ENCODE measurements around the gene ATG4C.

ATG4C gene

GRCh38 chr1:62799688-62800087 is 15.8 kb downstream of the ATG4C start:
- Histone ChIP-seq H3K27me3 (no peaks in the 10 kb centered on the region), H3K36me3 (no peaks in the 10 kb centered on the region), H3K4me3 (ENCODE audit: low read depth, low read length) (no peak overlapping the region), H3K4me1 (no peaks in the 10 kb centered on the region), H3K9me3 (no peaks in the 10 kb centered on the region)
- DNase-seq: no peak
- TF ChIP-seq CTCF (IDR thresholded peaks at IDR 0.05; ENCODE audit: low read depth, low read length): no peak

GRCh38 chr1:62800281-62800680 is 16.3 kb downstream of the ATG4C start:
- no peak for TF ChIP-seq CTCF (IDR thresholded peaks at IDR 0.05; ENCODE audit: low read depth, low read length)
- Histone ChIP-seq H3K4me3 (ENCODE audit: low read depth, low read length) (no peak overlapping the region), H3K4me1 (no peaks in the 10 kb centered on the region), H3K36me3 (no peaks in the 10 kb centered on the region), H3K27me3 (no peaks in the 10 kb centered on the region), H3K9me3 (no peaks in the 10 kb centered on the region)
- DNase-seq: no peak

- Histone ChIP-seq H3K27me3 (no peaks in the 10 kb centered on the region), H3K9me3 (no peaks in the 10 kb centered on the region), H3K36me3 (no peaks in the 10 kb centered on the region), H3K4me1 (no peaks in the 10 kb centered on the region), H3K4me3 (ENCODE audit: low read depth, low read length) (no peak overlapping the region)
- TF ChIP-seq CTCF (IDR thresholded peaks at IDR 0.05; ENCODE audit: low read depth, low read length): no peak
- DNase-seq: no peak
Measured at GRCh38 chr1:62800825-62801306, 16.9 kb downstream of the ATG4C start.

GRCh38 chr1:62809788-62810187 is 25.9 kb downstream of the ATG4C start:
- Histone ChIP-seq H3K4me1 (no peaks in the 10 kb centered on the region), H3K36me3 (no peaks in the 10 kb centered on the region), H3K9me3 (no peaks in the 10 kb centered on the region), H3K4me3 (ENCODE audit: low read depth, low read length) (no peak overlapping the region), H3K27me3 (no peaks in the 10 kb centered on the region)
- no peak for DNase-seq
- no peak for TF ChIP-seq CTCF (IDR thresholded peaks at IDR 0.05; ENCODE audit: low read depth, low read length)

- DNase-seq: no peak
- H3K36me3 ChIP-seq: no peaks in the 10 kb centered on the region
- TF ChIP-seq CTCF (IDR thresholded peaks at IDR 0.05; ENCODE audit: low read depth, low read length): no peak
- H3K9me3 ChIP-seq: no peaks in the 10 kb centered on the region
- H3K4me3 ChIP-seq (ENCODE audit: low read depth, low read length): no peak overlapping the region
- no peaks in the 10 kb centered on the region for H3K4me1 ChIP-seq
- H3K27me3 ChIP-seq: no peaks in the 10 kb centered on the region
Measured at GRCh38 chr1:62810420-62811274, 26.7 kb downstream of the ATG4C start.

- no peaks in the 10 kb centered on the region for H3K36me3 ChIP-seq
- no peak for TF ChIP-seq CTCF (IDR thresholded peaks at IDR 0.05; ENCODE audit: low read depth, low read length)
- no peak overlapping the region for H3K4me3 ChIP-seq (ENCODE audit: low read depth, low read length)
- no peak for DNase-seq
- H3K4me1 ChIP-seq: no peaks in the 10 kb centered on the region
- no peaks in the 10 kb centered on the region for H3K9me3 ChIP-seq
- no peaks in the 10 kb centered on the region for H3K27me3 ChIP-seq
Measured at GRCh38 chr1:62823556-62823955, 39.6 kb downstream of the ATG4C start.
